ENCODE results near the gene PEX14.
"Not testable (repeated sequence)": the region's sequence is repeated elsewhere in the genome, so short reads cannot be mapped to it uniquely, and the experiment has no call there.

The PEX14 gene

DNA sequence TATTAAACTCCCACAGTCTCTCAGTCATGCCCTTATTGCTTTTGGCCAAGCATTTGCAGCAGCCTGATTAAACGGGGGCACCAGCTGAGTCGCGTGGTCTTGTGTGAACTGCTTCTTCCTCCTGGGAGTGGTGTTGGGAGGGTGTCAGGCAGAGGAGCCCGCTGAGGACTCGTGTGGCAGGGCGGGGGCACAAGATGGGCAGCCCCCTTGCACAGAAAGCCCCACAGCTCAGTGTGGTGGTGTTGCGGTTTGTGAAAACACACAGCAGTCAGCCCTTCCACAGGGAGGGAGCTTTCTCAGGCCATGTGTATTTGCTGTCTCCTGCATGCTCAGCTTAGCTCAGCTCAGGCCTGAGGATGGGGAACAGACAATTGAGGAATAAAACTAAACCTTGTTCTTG is 22.4 kb downstream of the PEX14 start:
- no peak for FAIRE-seq

DNA sequence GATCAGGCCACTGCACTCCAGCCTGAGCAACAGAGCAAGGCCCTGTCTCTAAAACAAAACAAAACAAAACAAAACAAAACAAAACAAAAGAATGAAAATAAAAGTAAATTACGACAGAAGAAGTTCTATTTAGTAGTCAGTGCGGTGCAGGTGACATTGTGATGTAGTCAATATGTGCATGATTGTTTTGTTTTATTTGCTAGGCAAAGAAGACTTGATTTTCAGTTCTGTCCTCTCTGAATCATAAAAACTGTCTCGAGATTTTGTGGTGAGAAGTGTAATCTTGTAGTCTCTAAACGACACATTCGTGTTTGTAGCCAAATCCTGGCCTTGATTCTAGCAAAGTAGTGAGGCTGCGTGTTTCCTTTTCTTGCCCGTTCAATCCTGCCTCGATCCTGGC is 23.5 kb downstream of the PEX14 start:
- no peak for FAIRE-seq

DNA sequence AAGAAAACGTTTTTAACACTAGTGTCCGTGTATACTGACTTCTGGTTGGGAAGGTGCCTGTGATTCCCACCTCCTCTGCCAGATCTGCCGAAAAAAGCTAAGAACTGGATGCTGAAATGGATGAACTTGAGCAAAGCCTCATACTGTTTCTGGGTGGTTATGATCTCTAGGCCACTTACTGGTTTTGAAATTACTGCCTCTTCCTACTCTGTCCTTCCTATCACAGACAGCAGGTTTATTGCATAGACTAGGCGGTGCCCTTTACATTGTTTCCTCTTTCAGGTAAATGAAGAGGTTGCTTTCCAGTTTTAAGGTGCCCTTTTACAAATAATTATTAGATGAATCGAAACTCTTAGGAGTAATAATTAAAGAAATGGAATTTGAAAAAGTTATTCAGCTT is 27.5 kb downstream of the PEX14 start:
- FAIRE-seq: no peak

DNA sequence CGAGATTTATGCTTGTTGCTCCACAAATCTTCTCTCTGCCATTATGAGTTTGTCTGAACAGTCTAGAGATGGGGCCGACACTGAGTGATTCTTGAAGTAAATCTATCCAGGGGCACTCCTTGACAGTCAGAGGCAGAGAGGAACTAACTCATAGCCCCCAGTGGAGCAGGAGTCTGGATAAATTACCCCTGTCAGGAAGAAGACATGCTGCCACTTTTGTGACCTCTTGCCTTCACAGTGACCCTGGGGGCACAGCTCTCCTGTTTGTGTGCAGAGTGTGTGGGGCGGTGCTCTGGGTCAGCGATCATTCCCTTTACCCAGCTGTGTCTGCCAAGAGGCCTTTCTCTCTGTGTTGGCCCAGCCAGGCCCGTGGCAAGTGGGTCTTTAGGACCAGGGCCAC is 29.5 kb downstream of the PEX14 start:
- FAIRE-seq: no peak

DNA sequence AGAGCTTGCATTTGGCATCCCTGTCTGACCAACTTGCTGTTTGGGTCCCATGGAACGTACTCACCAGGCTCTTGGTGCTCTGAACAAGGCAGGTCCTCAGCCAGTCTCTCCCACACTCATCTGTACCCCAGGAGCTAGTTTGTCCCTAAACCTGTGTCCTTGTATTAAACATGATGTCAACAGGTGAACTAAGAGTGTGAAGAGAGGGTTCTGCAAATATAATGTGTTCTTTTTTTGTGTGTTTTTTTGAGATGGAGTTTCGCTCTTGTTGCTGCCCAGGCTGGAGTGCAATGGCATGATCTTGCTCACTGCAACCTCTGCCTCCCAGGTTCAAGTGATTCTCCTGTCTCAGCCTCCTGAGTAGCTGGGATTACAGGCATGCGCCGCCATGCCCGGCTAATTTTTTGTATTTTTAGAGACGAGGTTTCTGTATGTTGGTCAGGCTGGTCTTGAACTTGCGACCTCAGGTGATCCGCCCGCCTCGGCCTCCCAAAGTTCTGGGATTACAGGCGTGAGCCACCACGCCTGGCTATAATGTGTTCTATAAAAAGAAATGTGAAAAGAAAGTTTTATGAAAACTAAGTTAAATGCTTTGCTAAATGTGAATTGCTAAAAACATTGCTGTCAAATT is 31.4 kb downstream of the PEX14 start:
- FAIRE-seq: not testable (repeated sequence)

DNA sequence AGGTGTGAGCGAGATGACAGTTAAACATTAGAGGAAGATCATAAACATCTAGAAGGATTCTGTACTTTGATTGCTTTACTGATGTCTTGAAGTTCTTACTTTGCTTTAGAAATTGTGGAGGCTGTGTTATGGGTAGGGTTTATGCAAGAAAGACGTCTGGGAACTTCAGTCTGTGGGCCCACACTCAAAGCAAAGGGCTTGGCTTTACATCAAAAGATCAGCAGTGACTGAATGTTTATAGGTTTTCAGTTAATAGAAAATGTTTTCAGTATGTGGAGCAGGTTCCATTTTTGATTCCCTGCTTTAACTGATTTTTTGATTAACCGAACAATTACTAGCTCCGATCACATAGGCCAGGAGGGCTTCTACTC is 31.9 kb downstream of the PEX14 start:
- no peak for FAIRE-seq

DNA sequence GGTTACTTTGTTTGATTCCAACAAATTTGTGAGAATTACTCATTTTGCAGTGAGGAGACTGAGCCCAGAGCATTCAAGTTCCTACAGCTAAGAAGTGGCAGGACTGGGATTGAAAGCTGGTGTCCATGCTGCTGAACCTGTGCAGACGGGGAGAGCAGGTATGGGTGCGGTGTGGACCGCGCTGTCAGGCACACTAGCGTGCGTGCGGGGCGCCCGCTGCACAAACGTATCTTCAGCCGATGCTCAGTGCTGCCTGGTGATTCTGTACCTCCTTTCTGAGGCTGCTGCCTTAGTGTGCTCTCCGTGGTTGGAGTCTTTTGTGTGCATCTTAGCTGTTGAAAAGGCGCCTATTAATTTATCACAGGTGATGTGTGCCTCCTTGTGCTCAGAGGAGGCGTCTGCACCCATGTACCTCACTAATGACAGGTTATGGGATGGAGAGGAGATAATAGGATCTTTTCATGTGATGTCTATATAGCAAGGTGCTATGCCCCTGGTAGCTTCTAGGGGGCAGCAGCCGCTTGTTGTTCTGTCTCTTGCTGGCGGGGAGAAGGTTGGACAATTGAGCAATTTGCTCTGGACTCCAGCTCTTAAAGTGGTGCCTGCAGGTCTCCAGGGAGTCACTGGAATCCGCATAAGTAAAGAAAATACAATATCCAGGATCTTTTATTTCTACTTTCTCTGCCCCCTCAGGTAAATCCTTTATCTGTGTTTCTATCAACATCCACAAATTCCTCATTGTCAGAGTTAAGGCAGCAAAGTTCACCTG is 32.5 kb downstream of the PEX14 start:
- no peak for FAIRE-seq

DNA sequence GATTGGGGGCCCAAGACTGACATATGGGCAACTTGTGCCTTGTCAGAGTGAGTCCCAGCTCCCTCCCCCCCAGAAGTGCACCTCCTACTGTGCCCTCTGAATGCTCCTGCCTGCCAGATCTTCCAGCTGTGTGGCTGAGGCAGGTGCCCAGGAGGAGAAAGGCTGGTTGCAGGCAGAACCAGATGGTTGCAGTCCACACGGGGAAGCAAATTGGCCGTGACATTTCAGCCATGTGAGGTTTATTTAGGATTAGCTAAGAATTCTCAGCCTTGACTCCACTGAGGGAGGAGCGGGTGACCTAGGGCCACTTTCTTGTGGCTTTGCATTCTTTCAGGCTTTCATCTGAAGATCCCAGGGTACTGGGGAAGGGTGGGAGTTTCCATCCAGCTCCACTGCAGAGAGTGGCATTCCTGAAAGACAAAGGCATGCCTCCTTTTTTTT is 33.8 kb downstream of the PEX14 start:
- FAIRE-seq: no peak

DNA sequence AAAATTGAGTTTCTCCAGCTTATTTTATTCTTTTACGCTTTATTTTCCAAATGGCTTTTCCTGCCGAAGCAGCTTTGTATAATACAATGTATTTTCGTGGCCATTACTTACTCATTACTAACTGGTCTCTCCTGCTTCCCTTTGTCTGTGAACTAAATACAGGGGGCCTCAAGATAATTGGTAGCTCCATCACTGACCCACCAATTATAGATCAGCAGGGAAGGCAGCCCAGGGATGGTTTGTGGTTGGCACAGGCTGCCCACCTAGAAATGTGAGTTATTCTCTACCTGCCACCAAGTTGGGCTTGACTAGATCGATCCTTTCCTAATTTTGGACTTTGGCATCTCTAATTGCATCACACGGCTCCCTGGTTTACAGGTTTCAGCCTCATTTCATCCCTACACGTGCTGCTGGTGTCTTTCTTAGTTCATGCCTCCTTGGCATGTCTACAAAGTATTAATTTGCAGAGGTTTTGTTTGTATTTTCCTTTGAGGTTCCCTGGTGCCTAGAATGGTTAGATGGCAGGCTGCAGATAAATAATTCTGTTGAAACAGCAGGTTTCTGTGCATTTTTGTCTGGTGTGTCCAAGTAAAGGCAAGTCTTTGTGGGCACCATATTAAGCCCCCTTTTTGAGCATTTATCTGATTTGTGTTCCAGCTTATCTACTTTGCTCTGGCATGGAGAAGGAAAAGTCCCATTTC is 35.2 kb downstream of the PEX14 start:
- no peak for FAIRE-seq

DNA sequence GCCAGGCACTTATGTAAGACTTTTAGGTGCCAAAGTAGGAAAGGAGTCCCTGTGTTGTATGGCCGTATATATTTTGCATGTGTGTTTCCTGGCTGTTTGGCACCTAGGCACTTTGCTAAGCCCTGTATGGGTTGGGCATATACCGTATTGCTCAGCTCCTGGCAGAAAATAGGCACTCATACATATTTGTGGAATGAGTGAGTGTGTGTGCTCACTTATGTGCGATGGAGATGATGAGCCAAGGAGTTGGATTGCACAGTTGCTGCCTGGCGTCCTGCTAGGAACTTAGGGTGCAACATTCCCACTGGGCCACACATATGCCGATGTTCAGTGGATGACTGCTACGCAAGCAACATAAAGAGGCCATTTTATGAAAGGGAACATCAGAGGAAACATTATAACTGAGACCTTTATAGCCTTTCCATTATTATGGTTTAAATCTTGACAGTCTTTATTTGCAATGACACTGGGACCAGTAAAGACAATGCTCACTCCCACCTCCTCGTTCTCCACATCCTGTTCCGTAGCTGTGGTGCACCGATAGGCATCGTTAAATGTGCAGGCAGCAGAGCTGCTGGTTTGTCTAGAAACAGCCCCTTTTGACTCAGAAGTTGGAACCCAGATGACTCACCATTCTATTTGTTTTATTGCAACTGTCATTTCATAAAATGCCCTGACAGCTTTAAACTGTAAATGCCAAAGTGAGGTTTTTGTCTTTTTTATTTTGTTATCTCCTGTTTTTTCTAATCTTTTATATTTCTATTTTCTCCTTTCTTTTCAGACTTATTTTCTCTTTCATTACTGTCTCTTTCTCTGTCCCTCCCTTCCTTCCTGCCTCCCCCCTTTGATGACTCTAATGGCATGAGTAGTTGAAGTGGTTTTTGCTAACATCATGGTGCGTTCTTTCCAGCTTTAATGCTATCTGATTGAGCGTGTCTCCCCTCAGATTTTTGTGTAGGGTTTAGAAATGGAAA is 36.1 kb downstream of the PEX14 start:
- FAIRE-seq: no peak

DNA sequence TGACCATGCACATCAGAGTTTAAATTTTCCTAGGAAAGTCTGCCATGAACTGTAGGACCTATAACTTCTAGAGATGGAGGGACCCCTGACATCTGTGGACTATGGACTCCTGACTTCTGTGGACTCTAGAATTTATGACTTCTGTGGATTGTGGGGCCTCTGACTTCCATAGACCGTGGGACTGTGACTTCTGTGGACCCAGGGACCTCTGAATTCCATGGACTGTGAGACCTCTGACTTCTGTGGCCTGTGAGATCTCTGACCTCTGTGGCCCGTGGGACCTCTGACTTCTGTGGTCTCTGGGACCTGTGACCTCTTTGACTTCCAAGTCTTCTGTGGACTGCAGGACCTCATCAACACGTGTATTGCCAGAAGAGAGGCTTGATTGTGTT is 36.7 kb downstream of the PEX14 start:
- no peak for FAIRE-seq

DNA sequence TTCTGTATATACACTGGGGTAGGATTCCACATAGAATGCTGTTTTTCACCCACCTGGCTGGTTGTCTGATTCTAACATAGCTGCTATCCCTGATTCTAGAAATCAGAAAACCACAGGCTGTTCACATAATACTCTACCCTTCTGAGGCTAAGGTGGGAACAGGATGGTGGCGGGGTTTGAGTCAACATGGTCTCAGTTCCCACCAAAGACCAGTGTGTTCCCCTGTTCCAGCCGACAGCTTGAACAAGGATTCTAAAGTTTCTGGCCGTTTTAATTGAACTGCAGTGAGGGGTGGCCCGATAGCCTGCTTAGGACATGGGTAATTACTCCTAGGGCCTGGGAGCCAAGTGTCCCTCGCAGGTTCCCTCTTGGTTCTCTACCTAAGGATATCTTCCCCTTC is 38.4 kb downstream of the PEX14 start:
- FAIRE-seq: no peak

DNA sequence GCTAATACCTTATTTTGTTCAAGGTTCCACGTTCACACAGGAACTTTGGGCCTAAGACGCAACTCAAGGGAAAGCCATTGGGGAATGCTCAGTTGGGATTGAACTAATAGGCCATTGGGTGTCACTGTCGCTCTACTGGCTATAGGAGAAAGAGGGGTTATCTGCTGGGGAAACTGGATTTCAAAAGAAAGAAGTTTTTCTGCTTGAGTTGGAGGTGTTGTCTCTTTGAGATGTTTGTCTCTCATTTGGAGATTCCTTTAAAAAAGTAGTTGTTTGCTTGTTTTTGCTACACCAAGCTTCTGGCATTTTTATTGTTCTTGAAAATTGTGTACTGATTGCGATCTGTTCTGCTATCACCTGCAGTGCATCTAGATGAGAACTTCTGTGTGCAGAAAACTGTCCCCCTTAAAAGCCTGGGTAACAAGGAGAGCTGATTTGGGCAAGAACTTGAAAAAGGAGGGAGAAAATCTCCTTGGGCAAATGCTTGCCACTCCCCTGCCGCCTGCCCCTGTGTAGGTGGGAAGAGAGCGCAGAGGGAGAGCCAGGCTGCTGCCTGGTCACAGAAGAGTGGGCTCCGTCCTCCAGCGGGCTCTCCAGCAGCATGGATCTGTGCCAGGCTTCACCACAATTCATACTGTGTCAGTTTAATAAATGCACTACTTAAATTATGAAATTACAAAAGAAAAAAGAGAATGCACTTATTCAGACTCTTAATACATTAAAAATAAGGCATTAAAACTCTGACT is 39.9 kb downstream of the PEX14 start:
- FAIRE-seq: no peak

DNA sequence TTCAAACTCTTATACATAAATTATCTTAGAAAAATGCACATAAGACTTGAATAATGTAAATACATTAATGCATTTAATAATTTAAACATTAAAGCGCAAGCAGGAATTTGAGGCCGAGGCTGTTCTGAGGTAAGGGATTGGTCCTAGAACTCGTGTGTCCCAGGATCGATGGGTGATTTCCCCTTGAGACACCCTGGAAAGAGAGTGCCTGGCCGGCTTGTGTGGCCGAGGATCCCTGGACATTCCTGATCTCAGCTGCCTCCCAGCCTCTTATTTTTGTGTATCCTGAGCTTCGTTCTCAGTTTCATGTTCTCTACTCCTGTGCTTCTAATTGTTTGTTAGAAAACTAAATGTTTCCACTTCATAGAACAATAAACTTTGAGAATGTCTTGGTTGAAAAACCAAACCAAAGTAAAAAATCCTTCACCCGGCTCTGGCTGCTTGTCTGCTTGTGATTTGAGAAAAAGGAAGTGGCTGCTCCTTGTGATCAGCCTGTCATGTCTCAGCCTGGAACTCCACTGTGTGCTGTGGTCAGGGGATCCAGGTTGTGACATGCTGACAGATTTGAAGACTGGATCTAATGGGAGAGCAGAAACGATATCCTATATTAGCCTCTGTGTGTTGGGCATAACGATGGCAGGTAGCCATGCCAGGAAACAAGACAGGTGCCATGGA is 40.7 kb downstream of the PEX14 start:
- no peak for FAIRE-seq

DNA sequence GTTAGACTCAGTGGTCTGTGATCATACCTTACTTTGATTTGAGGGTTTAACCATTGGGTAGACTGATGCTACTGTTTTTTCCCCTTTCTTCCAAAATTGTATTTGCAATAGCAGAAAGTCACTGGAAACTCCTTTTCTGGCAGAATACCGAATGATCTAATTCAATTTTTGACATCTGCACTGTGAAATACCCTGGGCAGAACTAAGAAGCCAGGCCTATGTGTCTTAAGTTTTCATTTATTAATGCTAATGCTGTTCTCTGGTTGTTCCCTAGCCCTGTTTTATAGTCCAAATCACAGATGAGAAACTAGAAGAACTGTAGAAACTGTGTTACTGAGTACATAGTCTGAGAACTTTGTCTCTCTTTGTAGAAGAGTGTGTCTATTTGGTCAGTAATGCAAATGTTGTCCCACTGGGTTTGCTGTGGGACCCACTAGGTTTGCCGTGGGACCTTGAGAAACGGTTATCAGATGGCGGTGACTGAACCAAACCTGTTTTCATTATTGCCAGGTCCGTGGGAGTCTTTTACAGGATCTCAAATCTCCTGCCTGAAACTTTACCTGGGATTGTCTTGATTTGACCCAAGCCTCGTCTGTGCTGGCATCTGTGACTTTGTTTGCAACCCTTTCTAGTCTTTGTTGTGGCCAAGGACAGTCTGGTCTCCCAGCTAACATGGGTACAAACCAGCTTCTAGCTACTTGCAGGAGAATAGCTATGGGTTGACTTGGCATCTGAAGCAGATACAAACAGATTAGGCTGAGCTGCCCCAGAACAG is 41.4 kb downstream of the PEX14 start:
- no peak for FAIRE-seq

DNA sequence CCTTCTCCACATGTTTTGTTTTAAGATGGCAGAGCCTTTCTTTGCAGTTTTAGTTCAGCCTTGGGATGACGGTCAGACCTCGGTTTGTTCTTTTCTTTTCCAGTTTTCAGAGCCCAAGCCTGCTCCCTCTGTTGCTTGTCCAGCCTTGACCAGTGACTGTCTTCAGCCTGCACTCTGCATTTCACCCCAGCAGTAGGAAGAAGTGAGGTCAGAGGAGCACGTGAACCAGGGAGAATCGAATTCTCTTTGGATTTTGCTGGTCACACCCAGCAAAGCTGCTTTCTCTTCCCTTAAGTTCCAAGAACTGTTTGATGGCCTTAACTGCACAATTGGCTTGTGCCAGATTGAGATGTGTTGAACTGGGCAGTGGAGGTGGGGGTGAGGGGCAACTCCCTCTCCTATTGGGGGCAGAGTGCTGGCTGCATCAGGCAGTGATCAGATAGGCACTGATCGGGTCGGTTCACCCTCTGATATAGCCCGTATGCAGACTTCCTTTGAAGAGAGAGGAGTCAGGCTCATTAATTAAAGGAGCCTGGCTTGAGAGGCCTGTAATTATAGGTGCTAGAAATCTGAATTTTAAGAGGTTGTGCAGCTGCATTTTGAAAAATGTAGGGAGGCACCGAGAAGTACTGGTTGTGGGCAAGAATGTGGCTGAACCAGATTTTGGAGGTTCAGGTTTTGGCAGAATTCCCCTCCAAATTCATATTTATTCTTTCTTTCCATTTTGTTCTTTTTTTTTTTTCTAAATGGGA is 42.4 kb downstream of the PEX14 start:
- FAIRE-seq: no peak

DNA sequence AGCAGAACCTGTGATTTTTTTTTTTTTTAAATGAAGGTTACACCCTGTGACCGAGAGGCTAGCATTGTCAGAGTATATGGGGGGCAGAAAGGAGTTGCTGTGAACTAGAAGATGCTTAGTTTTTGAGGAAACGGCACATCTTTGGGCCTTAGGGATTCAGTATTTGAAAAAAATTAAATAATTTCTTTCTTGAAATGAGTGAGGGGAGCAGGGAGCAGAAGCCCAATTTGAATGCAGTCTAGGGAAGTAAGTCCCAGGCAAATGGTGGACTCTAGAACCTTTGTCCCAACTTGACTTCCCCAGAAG is 42.9 kb downstream of the PEX14 start:
- no peak for FAIRE-seq

DNA sequence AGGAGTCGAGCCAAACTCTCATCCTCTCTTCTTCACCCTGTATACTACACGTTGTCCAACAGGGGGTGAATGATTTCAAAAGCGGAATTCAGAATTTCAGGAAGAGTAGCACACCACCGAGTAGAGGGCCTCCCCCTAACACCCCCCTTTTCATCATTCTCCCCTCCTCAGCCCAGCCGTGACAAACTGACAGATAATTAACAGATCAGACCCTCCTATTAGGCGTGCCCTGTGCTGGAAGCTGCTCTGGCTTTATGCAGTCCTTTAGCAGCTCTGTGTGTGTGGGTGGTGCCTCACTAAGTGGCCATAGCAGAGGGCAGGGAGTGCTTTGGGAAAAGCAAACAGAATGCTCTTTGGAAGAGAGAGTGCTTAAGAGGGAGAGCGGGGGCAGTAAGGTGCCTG is 44.3 kb downstream of the PEX14 start:
- no peak for FAIRE-seq

DNA sequence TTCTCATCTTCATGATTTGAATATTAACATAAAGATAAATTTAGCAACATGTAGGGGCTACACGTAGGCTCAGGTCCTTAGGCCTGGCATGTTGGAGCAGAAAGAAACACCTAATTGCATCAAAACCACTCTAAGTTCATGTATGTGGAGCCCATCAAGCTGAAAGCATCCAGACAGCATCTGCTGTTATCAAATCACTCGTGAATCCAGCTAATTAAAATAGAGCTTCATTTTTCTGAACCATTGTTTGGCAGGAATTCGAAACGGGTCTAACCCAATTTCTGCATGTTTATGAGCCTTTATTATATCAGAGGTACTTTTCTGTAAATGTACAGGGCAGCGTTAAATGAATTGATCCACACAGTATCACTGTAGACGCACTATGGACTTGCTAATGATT is 45.7 kb downstream of the PEX14 start:
- no peak for FAIRE-seq

DNA sequence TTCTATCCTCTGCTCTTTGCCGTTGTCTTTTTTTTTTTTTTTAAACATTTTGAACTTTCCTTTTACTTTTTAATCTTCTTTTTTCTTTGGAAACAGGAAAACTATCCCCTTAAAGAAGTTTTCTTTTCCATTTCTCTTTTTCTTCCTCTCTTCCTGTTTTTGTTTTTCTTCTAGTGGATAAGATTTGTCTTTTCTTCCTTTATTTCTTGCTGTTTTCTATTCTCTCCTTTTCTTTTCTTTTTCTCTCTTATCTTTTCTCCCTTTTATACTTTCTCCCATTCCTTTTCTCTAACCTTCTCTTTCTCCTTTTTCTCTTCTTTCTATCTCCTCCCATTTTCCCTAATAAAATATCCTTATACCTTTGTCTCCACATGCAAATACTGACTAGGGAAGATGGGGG is 46.2 kb downstream of the PEX14 start:
- no peak for FAIRE-seq

Measured in TTC549 (cell line).